Measurements from ENCODE around the gene SEPTIN7. TPM values are rescaled to one million over a fixed set of nuclear protein-coding genes. Genes with fewer than 3 reads are reported as not detected.

Gene SEPTIN7
- 197 and 211 TPM in 2 replicates for total RNA-seq (ENCODE audit: low replicate concordance)

GRCh38 chr7:35800718-35801391 is at the start of gene SEPTIN7:
Gene SEPTIN7, plus strand, starts transcription at chr7:35801057. Its CDS starts 153 bp downstream, at chr7:35801210.

Other genes starting within 250 kb of the SEPTIN7 start
- gene HERPUD2, start 105.9 kb upstream of the SEPTIN7 start, total RNA-seq (ENCODE audit: low replicate concordance): 17.3 and 20.4 TPM in 2 replicates